WTC11 (cell line): ENCODE data around the gene PEX19. TPM values are rescaled to one million over a fixed set of nuclear protein-coding genes. Genes with fewer than 3 reads are reported as not detected.

Experiments
- ATAC-seq: fragments of 200-7000 bp; cut with Tn5 transposase; 2 replicates; pipeline ENCODE4 v1.10.0; 2021; ENCODE audit warnings: mild to moderate bottlenecking, moderate library complexity
- CTCF ChIA-PET: fragments of 300-600 bp; sonication (Branson Sonifier 250); formaldehyde crosslinking; loops from one replicate; lab custom pipeline; 2021; ENCODE audit warnings: antibody characterized with exemption; lab: Charles Lee
- POLR2A ChIA-PET: fragments of 350-600 bp; sonication (Branson Sonifier 250); formaldehyde crosslinking; loops from one replicate; lab custom pipeline; 2021; ENCODE audit warnings: antibody characterized with exemption; lab: Charles Lee
- DNase-seq: peaks from one replicate; pipeline ENCODE4 v3.0.0; 2021; ENCODE audit warnings: low spot score
- H3K27ac Mint-ChIP-seq: 2 replicates; pipeline ENCODE4 v1.8.0; 2021; ENCODE audit warnings: mixed read lengths
- H3K27me3 Mint-ChIP-seq: 2 replicates; pipeline ENCODE4 v1.8.0; 2021; ENCODE audit warnings: low read depth, mild to moderate bottlenecking, moderate library complexity, mixed read lengths
- H3K36me3 Mint-ChIP-seq: 2 replicates; pipeline ENCODE4 v1.8.0; 2021; ENCODE audit warnings: mixed read lengths
- H3K4me1 Mint-ChIP-seq: 2 replicates; pipeline ENCODE4 v1.8.0; 2022; ENCODE audit warnings: mixed read lengths
- H3K4me3 Mint-ChIP-seq: 2 replicates; pipeline ENCODE4 v1.8.0; 2021; ENCODE audit warnings: mild to moderate bottlenecking, moderate library complexity, mixed read lengths
- H3K9me3 Mint-ChIP-seq: 2 replicates; pipeline ENCODE4 v1.8.0; 2021; ENCODE audit warnings: mixed read lengths
- ERG ChIP-seq: fragments of 250-450 bp; sonication (Bioruptor Pico); IDR thresholded peaks from 2 replicates; pipeline ENCODE4 v1.8.0; 2021; ENCODE audit warnings: mild to moderate bottlenecking
- GABPB1 ChIP-seq: sonication (generic); formaldehyde crosslinking; IDR thresholded peaks from 2 replicates; pipeline ENCODE4 v1.8.1; 2023; ENCODE audit warnings: mild to moderate bottlenecking, missing genetic modification reagents
- IRF1 ChIP-seq: sonication (generic); formaldehyde crosslinking; IDR thresholded peaks from 2 replicates; pipeline ENCODE4 v1.8.0; 2023; ENCODE audit warnings: missing genetic modification reagents
- IRF2 ChIP-seq: sonication (generic); formaldehyde crosslinking; IDR thresholded peaks from 2 replicates; pipeline ENCODE4 v1.8.0; 2022; ENCODE audit warnings: low read depth, missing genetic modification reagents, borderline replicate concordance
- NFE2L1 ChIP-seq: sonication (generic); formaldehyde crosslinking; IDR thresholded peaks from 2 replicates; pipeline ENCODE4 v1.8.1; 2023; ENCODE audit warnings: missing genetic modification reagents
- PRRX2 ChIP-seq: fragments of 250-450 bp; sonication (Bioruptor Pico); IDR thresholded peaks from 2 replicates; pipeline ENCODE4 v1.8.0; 2021; ENCODE audit warnings: mild to moderate bottlenecking
- SMAD3 ChIP-seq: sonication (generic); formaldehyde crosslinking; IDR thresholded peaks from 2 replicates; pipeline ENCODE4 v1.8.0; 2022; ENCODE audit warnings: missing genetic modification reagents, mild to moderate bottlenecking, borderline replicate concordance
- SP1 ChIP-seq: sonication (generic); formaldehyde crosslinking; conservative IDR thresholded peaks from 2 replicates; pipeline ENCODE4 v1.8.1; 2022; ENCODE audit warnings: missing genetic modification reagents
- TEAD4 ChIP-seq: sonication (generic); formaldehyde crosslinking; IDR thresholded peaks from 2 replicates; pipeline ENCODE4 v1.8.0; 2022; ENCODE audit warnings: mild to moderate bottlenecking, missing genetic modification reagents
- TP53 ChIP-seq: sonication (generic); formaldehyde crosslinking; IDR thresholded peaks from 2 replicates; pipeline ENCODE4 v1.8.1; 2023; ENCODE audit warnings: mild to moderate bottlenecking, missing genetic modification reagents
- ZBTB21 ChIP-seq: sonication (generic); formaldehyde crosslinking; IDR thresholded peaks from 2 replicates; pipeline ENCODE4 v1.8.1; 2023; ENCODE audit warnings: mild to moderate bottlenecking, missing genetic modification reagents, borderline replicate concordance
- ZNF263 ChIP-seq: sonication (generic); formaldehyde crosslinking; IDR thresholded peaks from 2 replicates; pipeline ENCODE4 v1.8.1; 2022; ENCODE audit warnings: low read depth, mild to moderate bottlenecking, moderate library complexity, missing genetic modification reagents
- ZNF281 ChIP-seq: sonication (generic); formaldehyde crosslinking; IDR thresholded peaks from 2 replicates; pipeline ENCODE4 v1.8.0; 2023; ENCODE audit warnings: mild to moderate bottlenecking, missing genetic modification reagents
- ZNF416 ChIP-seq: fragments of 250-450 bp; sonication (Bioruptor Pico); IDR thresholded peaks from 2 replicates; pipeline ENCODE4 v1.9.0; 2021; ENCODE audit warnings: mild to moderate bottlenecking, inconsistent platforms
- ZNF423 ChIP-seq: fragments of 250-450 bp; sonication (Bioruptor Pico); IDR thresholded peaks from 2 replicates; pipeline ENCODE4 v2.1.2; 2022; ENCODE audit warnings: mild to moderate bottlenecking, moderate library complexity
- ZNF532 ChIP-seq: fragments of 250-450 bp; sonication (Bioruptor Pico); IDR thresholded peaks from 2 replicates; pipeline ENCODE4 v1.9.0; 2021; ENCODE audit warnings: mild to moderate bottlenecking, borderline replicate concordance
- ZNF671 ChIP-seq: fragments of 250-450 bp; sonication (Bioruptor Pico); IDR thresholded peaks from 2 replicates; pipeline ENCODE4 v1.8.0; 2021; ENCODE audit warnings: mild to moderate bottlenecking
- total RNA-seq: library from RNA; stranded (reverse); gene quantifications from 3 replicates; pipeline ENCODE4 v1.2.3, GENCODE V29; 2021
- TF ChIP-seq, protein P1 (sequence below): fragments of 250-450 bp; sonication (Bioruptor Pico); IDR thresholded peaks from 2 replicates; pipeline ENCODE4 v1.9.0; 2021; ENCODE audit warnings: mild to moderate bottlenecking
- TF ChIP-seq, protein P2 (sequence below): sonication (generic); formaldehyde crosslinking; IDR thresholded peaks from 2 replicates; pipeline ENCODE4 v1.8.1; 2023; ENCODE audit warnings: mild to moderate bottlenecking, missing genetic modification reagents, moderate library complexity
- TF ChIP-seq, protein P3 (sequence below): fragments of 250-450 bp; sonication (Bioruptor Pico); IDR thresholded peaks from 2 replicates; pipeline ENCODE4 v1.9.0; 2021; ENCODE audit warnings: moderate library complexity, mild to moderate bottlenecking, inconsistent platforms, borderline replicate concordance

PEX19 gene
- total RNA-seq, 1 experiment from 2014 or later: 85.2 TPM

- no peak for TF ChIP-seq ERG (CRISPR knock-in tag)
- TF ChIP-seq ZNF416: no peak
- no peak for TF ChIP-seq TEAD4 (CRISPR knock-in tag)
- no peak for TF ChIP-seq IRF1 (CRISPR knock-in tag)
- no peak for TF ChIP-seq PRRX2
Observed at GRCh38 chr1:160227561-160227960, 57.4 kb downstream of the PEX19 start (continued).

DNA sequence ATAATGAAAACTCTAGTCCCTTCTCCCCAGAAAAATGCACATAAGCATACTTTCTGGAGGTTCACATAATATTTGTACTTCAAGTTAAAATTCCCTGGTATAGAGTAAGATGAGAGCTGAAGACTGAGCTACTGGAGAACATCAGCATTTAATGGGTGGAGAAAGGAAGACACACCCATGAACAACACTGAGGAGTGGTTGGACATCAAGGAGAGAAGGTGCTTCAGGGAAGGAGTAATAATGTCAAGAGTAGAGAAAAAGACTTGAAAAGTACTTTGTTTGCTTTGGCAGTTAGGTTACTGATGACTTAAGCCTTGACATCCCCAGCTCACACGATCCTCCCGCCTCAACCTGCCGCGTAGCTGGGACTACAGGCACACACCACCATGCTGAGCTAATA is 57.9 kb downstream of the PEX19 start:
- CTCF ChIA-PET: interaction anchor here (0.7 to 2.1 kb wide), 5 partner anchors 25 to 150 kb away, joined by 3 to 6 read pairs (median 4); no protein-coding TSS in a partner anchor

More for the DNA sequence above, 57.9 kb downstream of the PEX19 start:
- ATAC-seq (no peak), DNase-seq (no peak)
- Mint-ChIP-seq H3K36me3 (peaks cover 60% of the 10 kb centered on the region), H3K27ac (no peak overlapping the region), H3K27me3 (no peaks in the 10 kb centered on the region), H3K4me1 (no peaks in the 10 kb centered on the region), H3K4me3 (no peak overlapping the region), H3K9me3 (no peaks in the 10 kb centered on the region)
- TF ChIP-seq SMAD3 (no peak), GABPB1 (no peak), ZBTB21 (CRISPR knock-in tag) (no peak), ZNF423 (CRISPR knock-in tag) (no peak), ZNF281 (CRISPR knock-in tag) (no peak), ZNF532 (no peak), ZNF671 (CRISPR knock-in tag) (no peak), TP53 (no peak), IRF2 (CRISPR knock-in tag) (no peak), ZNF263 (no peak), SP1 (CRISPR knock-in tag) (no peak), NFE2L1 (CRISPR knock-in tag) (no peak)
- TF ChIP-seq, protein P1, sequence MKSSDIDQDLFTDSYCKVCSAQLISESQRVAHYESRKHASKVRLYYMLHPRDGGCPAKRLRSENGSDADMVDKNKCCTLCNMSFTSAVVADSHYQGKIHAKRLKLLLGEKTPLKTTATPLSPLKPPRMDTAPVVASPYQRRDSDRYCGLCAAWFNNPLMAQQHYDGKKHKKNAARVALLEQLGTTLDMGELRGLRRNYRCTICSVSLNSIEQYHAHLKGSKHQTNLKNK (CRISPR knock-in tag): no peak
- TF ChIP-seq, protein P2, sequence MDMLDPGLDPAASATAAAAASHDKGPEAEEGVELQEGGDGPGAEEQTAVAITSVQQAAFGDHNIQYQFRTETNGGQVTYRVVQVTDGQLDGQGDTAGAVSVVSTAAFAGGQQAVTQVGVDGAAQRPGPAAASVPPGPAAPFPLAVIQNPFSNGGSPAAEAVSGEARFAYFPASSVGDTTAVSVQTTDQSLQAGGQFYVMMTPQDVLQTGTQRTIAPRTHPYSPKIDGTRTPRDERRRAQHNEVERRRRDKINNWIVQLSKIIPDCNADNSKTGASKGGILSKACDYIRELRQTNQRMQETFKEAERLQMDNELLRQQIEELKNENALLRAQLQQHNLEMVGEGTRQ: no peak
- TF ChIP-seq, protein P3, sequence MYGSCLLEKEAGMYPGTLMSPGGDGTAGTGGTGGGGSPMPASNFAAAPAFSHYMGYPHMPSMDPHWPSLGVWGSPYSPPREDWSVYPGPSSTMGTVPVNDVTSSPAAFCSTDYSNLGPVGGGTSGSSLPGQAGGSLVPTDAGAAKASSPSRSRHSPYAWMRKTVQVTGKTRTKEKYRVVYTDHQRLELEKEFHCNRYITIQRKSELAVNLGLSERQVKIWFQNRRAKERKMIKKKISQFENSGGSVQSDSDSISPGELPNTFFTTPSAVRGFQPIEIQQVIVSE: no peak
- POLR2A ChIA-PET: no interaction called here
